Testis (tissue), 2 donors: ENCODE data around the gene KCNA5.

Experiments used
- POLR2A ChIP-seq: fragments of 450-650 bp; IDR thresholded peaks from one replicate; pipeline ENCODE4 v1.6.1; 2017; ENCODE audit warnings: antibody characterized with exemption, mild to moderate bottlenecking, moderate library complexity
- TF ChIP-seq, protein P1 (sequence below), 3 experiments: fragments of 450-650 bp in 2 of 3; fragments of 200-600 bp in 1 of 3; sonication (generic) in 1 of 3; IDR thresholded peaks; one replicate each; pipeline ENCODE4 v1.5.1; 2016 to 2019; ENCODE audit warnings: antibody characterized with exemption in 3 of 3, mild to moderate bottlenecking in 2 of 3, moderate library complexity in 1 of 3

DNA sequence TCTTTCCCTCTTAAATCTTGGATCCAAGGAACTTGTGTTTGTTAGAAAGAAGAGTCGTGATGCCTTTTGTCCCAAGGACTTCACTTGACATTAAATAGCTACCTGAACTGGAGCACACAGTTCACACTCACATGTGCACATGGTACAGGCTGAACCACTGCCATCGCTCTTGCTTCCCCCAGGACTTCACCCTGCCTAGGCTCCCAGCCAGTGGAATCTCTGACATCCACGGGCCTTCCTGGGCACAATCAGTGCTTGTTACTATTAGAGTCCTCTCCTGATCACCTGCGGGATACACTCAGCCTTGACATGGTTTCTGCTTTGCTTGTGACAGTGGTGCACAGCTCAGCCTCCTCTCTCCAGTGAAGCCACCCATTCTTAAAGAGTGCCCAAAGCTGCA is 49.1 kb upstream of the KCNA5 start:
- TF ChIP-seq, protein P1, sequence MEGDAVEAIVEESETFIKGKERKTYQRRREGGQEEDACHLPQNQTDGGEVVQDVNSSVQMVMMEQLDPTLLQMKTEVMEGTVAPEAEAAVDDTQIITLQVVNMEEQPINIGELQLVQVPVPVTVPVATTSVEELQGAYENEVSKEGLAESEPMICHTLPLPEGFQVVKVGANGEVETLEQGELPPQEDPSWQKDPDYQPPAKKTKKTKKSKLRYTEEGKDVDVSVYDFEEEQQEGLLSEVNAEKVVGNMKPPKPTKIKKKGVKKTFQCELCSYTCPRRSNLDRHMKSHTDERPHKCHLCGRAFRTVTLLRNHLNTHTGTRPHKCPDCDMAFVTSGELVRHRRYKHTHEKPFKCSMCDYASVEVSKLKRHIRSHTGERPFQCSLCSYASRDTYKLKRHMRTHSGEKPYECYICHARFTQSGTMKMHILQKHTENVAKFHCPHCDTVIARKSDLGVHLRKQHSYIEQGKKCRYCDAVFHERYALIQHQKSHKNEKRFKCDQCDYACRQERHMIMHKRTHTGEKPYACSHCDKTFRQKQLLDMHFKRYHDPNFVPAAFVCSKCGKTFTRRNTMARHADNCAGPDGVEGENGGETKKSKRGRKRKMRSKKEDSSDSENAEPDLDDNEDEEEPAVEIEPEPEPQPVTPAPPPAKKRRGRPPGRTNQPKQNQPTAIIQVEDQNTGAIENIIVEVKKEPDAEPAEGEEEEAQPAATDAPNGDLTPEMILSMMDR (IDR thresholded peaks at IDR 0.05): no peak
- TF ChIP-seq POLR2A: no peak
